Measurements from ENCODE around the gene MSI2. TPM values are rescaled to one million over a fixed set of nuclear protein-coding genes. Genes with fewer than 3 reads are reported as not detected.

Gene MSI2
- polyA plus RNA-seq, 1 of the 3 experiments (the other 2 are of a cell fraction): 24.1 TPM

DNA sequence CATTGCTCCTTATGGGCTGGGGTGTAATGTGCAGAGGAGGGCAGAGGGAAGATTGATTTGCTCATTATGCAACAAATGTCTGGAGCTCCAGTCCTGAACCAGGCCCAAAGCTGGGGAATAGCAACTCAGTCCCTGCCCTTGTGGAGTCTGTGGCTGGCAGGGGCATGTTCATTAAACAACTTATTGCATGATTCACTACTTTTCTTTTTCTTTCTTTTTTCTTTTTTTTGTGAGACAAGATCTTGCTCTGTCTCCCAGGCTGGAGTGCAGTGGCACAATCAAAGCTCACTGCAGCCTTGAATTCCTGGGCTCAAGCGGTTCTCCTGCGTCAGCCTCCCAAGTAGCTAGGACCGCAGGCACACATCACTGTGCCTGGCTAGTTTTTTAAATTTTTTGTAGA, 23.1 kb downstream of the MSI2 start:
- no peak for DNase-seq
- ChIA-PET CTCF (interaction anchor here (0.6 to 5.0 kb wide), 6 partner anchors 8 to 555 kb away, joined by 3 to 26 read pairs (median 4); no protein-coding TSS in a partner anchor), POLR2A (interaction anchor here (0.8 to 1.8 kb wide), 4 partner anchors 9 to 503 kb away, joined by 3 to 18 read pairs (median 4); no protein-coding TSS in a partner anchor)
- no peak overlapping the region for H3K4me3 ChIP-seq (ENCODE audit: low read depth in 2 of 2, low read length in 1 of 2)
- H3K4me1 ChIP-seq (ENCODE audit: control insufficient read depth in 1 of 2, insufficient read depth in 2 of 2, low read depth in 1 of 2, low read length in 1 of 2): peaks cover 11 to 43% of the 10 kb centered on the region in 2 experiments; a peak in 3 of 4 replicates
- H3K9ac ChIP-seq: no peak overlapping the region
- no peaks in the 10 kb centered on the region for H3K27me3 ChIP-seq (ENCODE audit: insufficient read depth)
- no peaks in the 10 kb centered on the region for H3K9me3 ChIP-seq
- H4K20me1 ChIP-seq (ENCODE audit: insufficient read depth): 0 out of 2 replicates have a peak, but pooled peaks cover 5% of the 10 kb centered on the region
- WGBS (ENCODE audit: low lambda C conversion rate): 97% methylated on average over 3 of the region's 3 CpGs
- no peaks in the 10 kb centered on the region for H3K79me2 ChIP-seq (ENCODE audit: insufficient read depth)
- no peak overlapping the region for H3K27ac ChIP-seq (ENCODE audit: low read depth in 2 of 2, low read length in 1 of 2)
- TF ChIP-seq FOXJ3 (CRISPR knock-in tag; IDR thresholded peaks at IDR 0.05): no peak
- no peak for TF ChIP-seq SIN3A (IDR thresholded peaks at IDR 0.05; ENCODE audit: borderline replicate concordance, low read depth, low read length)
- no peak for TF ChIP-seq TCF12 (IDR thresholded peaks at IDR 0.05)
- TF ChIP-seq EP300 (IDR thresholded peaks at IDR 0.05; ENCODE audit: borderline replicate concordance in 1 of 2, low read depth in 1 of 2, low read length in 1 of 2): no peak
- no peak for TF ChIP-seq JUND (IDR thresholded peaks at IDR 0.05)
- no peaks in the 10 kb centered on the region for H3K9me2 ChIP-seq
- H2AFZ ChIP-seq (ENCODE audit: low read depth): no peak overlapping the region
- peaks cover 0 to 38% of the 10 kb centered on the region in 2 experiments for H3K36me3 ChIP-seq (replicated peaks in 1 of 2; ENCODE audit: control insufficient read depth in 1 of 2, insufficient read depth in 2 of 2, low read length in 1 of 2)
- H3K4me2 ChIP-seq: no peak overlapping the region
- no peaks in the 10 kb centered on the region for H3F3A ChIP-seq (replicated peaks; ENCODE audit: insufficient read depth)

DNA sequence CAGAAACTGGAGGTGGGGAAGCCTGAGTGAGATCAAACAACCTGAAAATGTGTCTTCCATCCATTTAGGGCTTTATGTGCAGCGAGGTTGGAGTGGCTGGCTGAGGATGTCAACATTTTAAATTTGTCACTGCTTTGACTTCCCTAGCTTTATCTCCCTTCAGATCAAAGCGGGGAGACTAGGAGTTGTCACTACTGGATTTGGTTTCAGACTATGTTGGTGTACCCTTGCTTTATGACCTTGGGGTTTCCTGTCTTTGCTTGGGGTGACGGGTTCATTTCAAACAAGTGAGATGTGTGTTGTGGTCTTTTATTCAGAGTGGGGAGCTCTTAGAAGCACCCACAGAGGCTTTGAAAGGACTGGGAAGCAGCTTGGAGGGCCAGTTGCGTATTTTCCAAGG, 25.6 kb downstream of the MSI2 start:
- H3K9ac ChIP-seq: no peak overlapping the region
- no peaks in the 10 kb centered on the region for H3K27me3 ChIP-seq (ENCODE audit: insufficient read depth)
- POLR2A ChIA-PET: interaction anchor here (0.8 to 1.0 kb wide), 2 partner anchors 12 to 189 kb away, joined by 3 to 4 read pairs; no protein-coding TSS in a partner anchor
- H3K9me3 ChIP-seq: no peaks in the 10 kb centered on the region
- H3K9me2 ChIP-seq: no peaks in the 10 kb centered on the region
- 91% methylated on average over 4 of the region's 4 CpGs for WGBS (ENCODE audit: low lambda C conversion rate)
- H2AFZ ChIP-seq (ENCODE audit: low read depth): no peak overlapping the region
- no peak overlapping the region for H3K4me3 ChIP-seq (ENCODE audit: low read depth in 2 of 2, low read length in 1 of 2)
- no peak for DNase-seq
- TF ChIP-seq GATA2 (CRISPR knock-in tag; IDR thresholded peaks at IDR 0.05) (0 out of 2 replicates have a peak, but pooled peaks have one; percentile 4), RCOR1 (IDR thresholded peaks at IDR 0.05; ENCODE audit: low read length) (no peak)
- CTCF ChIA-PET: interaction anchor here (0.6 to 5.0 kb wide), 7 partner anchors 11 to 551 kb away, joined by 3 to 26 read pairs (median 5); no protein-coding TSS in a partner anchor
- H3K4me1 ChIP-seq (ENCODE audit: control insufficient read depth in 1 of 2, insufficient read depth in 2 of 2, low read depth in 1 of 2, low read length in 1 of 2): peaks cover 11 to 59% of the 10 kb centered on the region in 2 experiments; a peak in 3 of 4 replicates
- no peaks in the 10 kb centered on the region for H3F3A ChIP-seq (replicated peaks; ENCODE audit: insufficient read depth)
- H3K79me2 ChIP-seq (ENCODE audit: insufficient read depth): no peaks in the 10 kb centered on the region
- peaks cover 0 to 34% of the 10 kb centered on the region in 2 experiments for H3K36me3 ChIP-seq (replicated peaks in 1 of 2; ENCODE audit: control insufficient read depth in 1 of 2, insufficient read depth in 2 of 2, low read length in 1 of 2)
- H4K20me1 ChIP-seq (ENCODE audit: insufficient read depth): 0 out of 2 replicates have a peak, but pooled peaks cover 5% of the 10 kb centered on the region
- no peak overlapping the region for H3K4me2 ChIP-seq
- H3K27ac ChIP-seq (ENCODE audit: low read depth in 2 of 2, low read length in 1 of 2): peak overlapping the region in 1 of 2 experiments; percentile 71; a peak in 2 of 4 replicates

DNA sequence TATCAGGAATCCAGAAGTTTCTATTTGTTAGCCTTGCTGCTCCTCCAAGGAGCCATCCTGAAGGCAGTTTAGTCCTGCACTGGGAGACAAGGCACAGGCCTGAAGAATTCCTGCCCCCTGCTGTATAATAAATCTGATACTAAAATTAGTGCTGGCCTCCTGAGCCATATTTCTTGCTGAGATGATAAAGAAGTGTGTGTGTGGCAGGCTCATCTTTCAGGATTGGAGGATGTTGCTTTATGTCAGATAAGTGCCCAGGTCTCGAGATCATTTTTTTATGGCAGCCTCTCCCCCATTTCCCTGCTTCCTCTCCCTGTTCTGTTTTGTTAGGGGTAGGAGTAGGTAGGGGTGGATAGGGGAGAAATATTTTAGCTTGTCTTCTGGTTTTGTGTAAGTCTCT, 26.0 kb downstream of the MSI2 start:
- H3K79me2 ChIP-seq (ENCODE audit: insufficient read depth): no peaks in the 10 kb centered on the region
- no peak overlapping the region for H3K9ac ChIP-seq
- H3F3A ChIP-seq (replicated peaks; ENCODE audit: insufficient read depth): no peaks in the 10 kb centered on the region
- H3K27ac ChIP-seq (ENCODE audit: low read depth in 2 of 2, low read length in 1 of 2): peak overlapping the region in 1 of 2 experiments; percentile 71; a peak in 2 of 4 replicates
- no peaks in the 10 kb centered on the region for H3K9me2 ChIP-seq
- POLR2A ChIA-PET: no interaction called here
- peaks cover 11 to 61% of the 10 kb centered on the region in 2 experiments; a peak in 3 of 4 replicates for H3K4me1 ChIP-seq (ENCODE audit: control insufficient read depth in 1 of 2, insufficient read depth in 2 of 2, low read depth in 1 of 2, low read length in 1 of 2)
- H2AFZ ChIP-seq (ENCODE audit: low read depth): no peak overlapping the region
- no peak overlapping the region for H3K4me2 ChIP-seq
- 21% methylated on average over 1 of the region's 1 CpG for WGBS (ENCODE audit: low lambda C conversion rate)
- no peaks in the 10 kb centered on the region for H3K9me3 ChIP-seq
- TF ChIP-seq MEF2A (IDR thresholded peaks at IDR 0.05; ENCODE audit: borderline replicate concordance, low read depth) (no peak), GATA2 (CRISPR knock-in tag; IDR thresholded peaks at IDR 0.05) (peak; percentile 14; the same call in 1 of the 2 replicates), EP300 (IDR thresholded peaks at IDR 0.05; ENCODE audit: borderline replicate concordance in 1 of 2, low read depth in 1 of 2, low read length in 1 of 2) (no peak), GABPA (IDR thresholded peaks at IDR 0.05; ENCODE audit: low read depth) (no peak), RAD21 (IDR thresholded peaks at IDR 0.05; ENCODE audit: low read length) (peak; percentile 42; the same call in 1 of the 2 replicates)
- TF ChIP-seq, protein P1, sequence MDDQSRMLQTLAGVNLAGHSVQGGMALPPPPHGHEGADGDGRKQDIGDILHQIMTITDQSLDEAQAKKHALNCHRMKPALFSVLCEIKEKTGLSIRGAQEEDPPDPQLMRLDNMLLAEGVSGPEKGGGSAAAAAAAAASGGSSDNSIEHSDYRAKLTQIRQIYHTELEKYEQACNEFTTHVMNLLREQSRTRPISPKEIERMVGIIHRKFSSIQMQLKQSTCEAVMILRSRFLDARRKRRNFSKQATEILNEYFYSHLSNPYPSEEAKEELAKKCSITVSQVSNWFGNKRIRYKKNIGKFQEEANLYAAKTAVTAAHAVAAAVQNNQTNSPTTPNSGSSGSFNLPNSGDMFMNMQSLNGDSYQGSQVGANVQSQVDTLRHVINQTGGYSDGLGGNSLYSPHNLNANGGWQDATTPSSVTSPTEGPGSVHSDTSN (IDR thresholded peaks at IDR 0.05): peak; percentile 34; the same call in 1 of the 2 replicates
- TF ChIP-seq, protein P2, sequence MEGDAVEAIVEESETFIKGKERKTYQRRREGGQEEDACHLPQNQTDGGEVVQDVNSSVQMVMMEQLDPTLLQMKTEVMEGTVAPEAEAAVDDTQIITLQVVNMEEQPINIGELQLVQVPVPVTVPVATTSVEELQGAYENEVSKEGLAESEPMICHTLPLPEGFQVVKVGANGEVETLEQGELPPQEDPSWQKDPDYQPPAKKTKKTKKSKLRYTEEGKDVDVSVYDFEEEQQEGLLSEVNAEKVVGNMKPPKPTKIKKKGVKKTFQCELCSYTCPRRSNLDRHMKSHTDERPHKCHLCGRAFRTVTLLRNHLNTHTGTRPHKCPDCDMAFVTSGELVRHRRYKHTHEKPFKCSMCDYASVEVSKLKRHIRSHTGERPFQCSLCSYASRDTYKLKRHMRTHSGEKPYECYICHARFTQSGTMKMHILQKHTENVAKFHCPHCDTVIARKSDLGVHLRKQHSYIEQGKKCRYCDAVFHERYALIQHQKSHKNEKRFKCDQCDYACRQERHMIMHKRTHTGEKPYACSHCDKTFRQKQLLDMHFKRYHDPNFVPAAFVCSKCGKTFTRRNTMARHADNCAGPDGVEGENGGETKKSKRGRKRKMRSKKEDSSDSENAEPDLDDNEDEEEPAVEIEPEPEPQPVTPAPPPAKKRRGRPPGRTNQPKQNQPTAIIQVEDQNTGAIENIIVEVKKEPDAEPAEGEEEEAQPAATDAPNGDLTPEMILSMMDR (IDR thresholded peaks at IDR 0.05): peak; percentile 16; the same call in 1 of the 2 replicates
- no peak overlapping the region for H3K4me3 ChIP-seq (ENCODE audit: low read depth in 2 of 2, low read length in 1 of 2)
- CTCF ChIA-PET: interaction anchor here (0.6 to 5.0 kb wide), 7 partner anchors 11 to 550 kb away, joined by 3 to 26 read pairs (median 5); no protein-coding TSS in a partner anchor
- peaks cover 0 to 34% of the 10 kb centered on the region in 2 experiments for H3K36me3 ChIP-seq (replicated peaks in 1 of 2; ENCODE audit: control insufficient read depth in 1 of 2, insufficient read depth in 2 of 2, low read length in 1 of 2)
- 0 out of 2 replicates have a peak, but pooled peaks cover 5% of the 10 kb centered on the region for H4K20me1 ChIP-seq (ENCODE audit: insufficient read depth)
- H3K27me3 ChIP-seq (ENCODE audit: insufficient read depth): no peaks in the 10 kb centered on the region
- DNase-seq: peak; percentile 63
